Tibial artery (tissue), 4 donors: ENCODE measurements around the gene NSD1.

Experiments
- DNase-seq, 2 donors: peaks; one replicate each; pipeline ENCODE4 v3.0.0-alpha.2; 2019
- H3K27ac ChIP-seq, 2 donors: fragments of 200-600 bp; sonication (generic) in 1 of 2; 1 replicate in 1 of 2; 2 replicates in 1 of 2; pipeline ENCODE4 v1.5.1; 2018 to 2019; ENCODE audit warnings: mild to moderate bottlenecking in 1 of 2
- H3K27me3 ChIP-seq, 2 donors: fragments of 200-600 bp; sonication (generic) in 1 of 2; one replicate each; pipeline versions ENCODE4 v1.5.1 to v1.6.0; 2016 to 2019
- H3K36me3 ChIP-seq, 3 donors: fragments of 200-600 bp; sonication (generic) in 2 of 3; one replicate each; pipeline ENCODE4 v1.5.1; 2016 to 2019; ENCODE audit warnings: mild to moderate bottlenecking in 2 of 3
- H3K4me1 ChIP-seq, 4 donors: fragments of 200-600 bp; sonication (generic) in 2 of 4; 1 replicate in 3 of 4; 2 replicates in 1 of 4; pipeline ENCODE4 v1.5.1; 2016 to 2019
- H3K4me3 ChIP-seq, 2 donors: fragments of 200-600 bp; sonication (generic) in 1 of 2; 1 replicate in 1 of 2; 2 replicates in 1 of 2; pipeline ENCODE4 v1.5.1; 2018 to 2019; ENCODE audit warnings: mild to moderate bottlenecking in 2 of 2
- H3K9me3 ChIP-seq, 3 donors: fragments of 200-600 bp; sonication (generic) in 1 of 3; one replicate each; pipeline ENCODE4 v1.5.1; 2016 to 2019
- CTCF ChIP-seq, 2 experiments: fragments of 200-600 bp in 1 of 2; fragments of 450-650 bp in 1 of 2; IDR thresholded peaks; one replicate each; pipeline ENCODE4 v1.5.1; 2017 to 2019; ENCODE audit warnings: antibody characterized with exemption in 2 of 2, mild to moderate bottlenecking in 1 of 2, moderate library complexity in 1 of 2
- intact Hi-C: fragments of 100-400 bp; cut with DNase I; formaldehyde crosslinking; loops from one replicate; pipeline ENCODE4 v1.15.0; 2023; ENCODE audit warnings: low total_unique reads

Gene NSD1

DNA sequence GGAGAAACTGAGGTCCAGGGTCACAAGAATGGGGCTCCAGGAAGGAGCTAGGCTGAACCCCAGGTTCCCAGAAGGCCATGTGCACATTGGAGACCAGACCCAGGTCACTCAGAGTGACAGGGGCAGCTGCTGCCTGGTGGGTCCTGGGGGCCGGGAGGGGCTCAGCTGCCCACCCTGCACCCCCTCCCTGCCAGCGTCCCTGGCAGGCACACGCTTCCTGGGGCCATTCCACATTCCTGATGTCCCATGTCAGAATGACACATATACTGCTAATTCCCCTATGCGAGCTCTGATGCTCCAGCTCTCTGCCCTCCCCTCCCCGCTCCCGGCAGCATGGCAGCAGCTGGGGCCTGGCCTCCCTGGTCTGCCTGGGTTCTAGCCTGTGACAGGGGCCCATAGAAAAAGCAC, 32.9 kb upstream of the NSD1 start:
- H3K36me3 ChIP-seq: no peaks in the 10 kb centered on the region
- peaks cover 0 to 48% of the 10 kb centered on the region in 2 donors for H3K27me3 ChIP-seq
- no peaks in the 10 kb centered on the region for H3K4me1 ChIP-seq
- no peak for DNase-seq
- no peak for TF ChIP-seq CTCF (IDR thresholded peaks at IDR 0.05)
- H3K9me3 ChIP-seq: no peaks in the 10 kb centered on the region
- intact Hi-C loops: no loop called here
- H3K4me3 ChIP-seq: no peak overlapping the region
- no peak overlapping the region for H3K27ac ChIP-seq

GRCh38 chr5:177103523-177104253, 29.9 kb upstream of the NSD1 start:
- intact Hi-C loops: no loop called here
- H3K4me1 ChIP-seq: no peaks in the 10 kb centered on the region
- H3K27ac ChIP-seq: no peak overlapping the region
- no peaks in the 10 kb centered on the region for H3K9me3 ChIP-seq
- DNase-seq: no peak
- H3K36me3 ChIP-seq: no peaks in the 10 kb centered on the region
- no peak overlapping the region for H3K4me3 ChIP-seq
- TF ChIP-seq CTCF (IDR thresholded peaks at IDR 0.05): no peak
- H3K27me3 ChIP-seq: peaks cover 0 to 55% of the 10 kb centered on the region in 2 donors

DNA sequence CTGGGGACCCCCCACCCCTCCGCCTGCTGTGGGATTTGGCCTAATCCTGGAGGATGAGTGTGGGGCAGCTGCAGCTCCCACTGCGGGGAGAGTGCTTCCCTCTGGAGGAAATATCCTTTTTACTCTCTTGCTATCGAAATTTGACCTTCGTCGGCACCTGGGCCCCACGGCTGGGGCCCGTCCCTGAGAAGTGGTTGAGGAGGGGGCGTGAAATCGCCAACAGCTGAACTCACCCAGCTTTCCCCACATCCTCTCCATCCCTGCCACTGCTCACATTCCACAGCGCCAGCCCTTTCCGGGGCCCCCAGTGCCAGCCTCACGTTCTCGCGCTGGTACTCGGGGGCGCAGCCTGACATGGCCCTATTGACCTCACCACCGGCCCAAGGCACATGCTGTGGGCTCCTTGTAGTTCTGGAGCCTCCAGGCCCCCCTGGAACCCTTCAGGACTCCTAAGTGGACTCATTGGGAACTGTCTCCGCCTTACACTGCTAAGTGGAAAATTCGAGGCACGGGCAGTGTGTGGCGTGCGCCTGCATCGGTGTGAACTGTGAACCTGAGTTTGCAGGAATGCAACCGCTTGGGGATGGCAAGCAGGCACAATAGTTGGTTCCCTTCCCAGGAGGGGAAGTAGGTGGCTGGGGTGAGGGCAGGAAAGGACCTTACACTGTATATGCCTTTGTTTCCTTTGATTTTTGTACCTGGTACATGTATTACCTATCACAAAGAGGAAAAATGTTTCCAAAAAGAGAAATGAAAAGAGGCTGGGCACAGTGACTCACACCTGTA, 27.7 kb upstream of the NSD1 start:
- Histone ChIP-seq H3K4me3 (no peak overlapping the region), H3K36me3 (no peaks in the 10 kb centered on the region), H3K27ac (no peak overlapping the region), H3K27me3 (peaks cover 0 to 48% of the 10 kb centered on the region in 2 donors), H3K9me3 (no peaks in the 10 kb centered on the region), H3K4me1 (no peaks in the 10 kb centered on the region)
- DNase-seq: no peak
- no peak for TF ChIP-seq CTCF (IDR thresholded peaks at IDR 0.05)
- intact Hi-C loops: no loop called here

DNA sequence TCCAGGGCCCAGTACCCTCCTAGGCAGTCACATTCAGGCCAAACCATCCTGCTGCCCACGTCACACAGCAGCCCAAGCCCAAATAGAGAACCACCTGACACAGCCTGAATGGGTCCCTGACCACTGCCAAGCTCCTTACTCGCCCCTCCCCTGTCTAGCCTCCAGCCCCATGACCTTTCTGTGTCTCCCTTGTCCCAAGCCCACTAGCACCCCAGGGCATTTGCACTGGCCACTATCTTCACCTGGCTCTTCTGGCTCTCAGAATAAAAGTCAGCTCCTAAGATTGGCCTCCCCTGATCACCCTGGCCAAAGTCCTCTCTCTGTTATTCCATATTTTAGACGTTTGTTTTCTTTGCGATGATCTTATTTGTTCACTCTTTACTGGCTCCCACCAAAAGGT, 26.4 kb upstream of the NSD1 start:
- Histone ChIP-seq H3K4me1 (peaks cover 0 to 4% (median 0%) of the 10 kb centered on the region in 4 donors), H3K36me3 (no peaks in the 10 kb centered on the region), H3K27me3 (peaks cover 0 to 37% of the 10 kb centered on the region in 2 donors), H3K4me3 (no peak overlapping the region), H3K27ac (no peak overlapping the region), H3K9me3 (no peaks in the 10 kb centered on the region)
- intact Hi-C loops: no loop called here
- TF ChIP-seq CTCF (IDR thresholded peaks at IDR 0.05): no peak
- no peak for DNase-seq

- no peak overlapping the region for H3K4me3 ChIP-seq
- no peak for DNase-seq
- no peaks in the 10 kb centered on the region for H3K36me3 ChIP-seq
- H3K27me3 ChIP-seq: peaks cover 0 to 14% of the 10 kb centered on the region in 2 donors
- H3K4me1 ChIP-seq: peaks cover 0 to 4% (median 0%) of the 10 kb centered on the region in 4 donors
- no peak overlapping the region for H3K27ac ChIP-seq
- intact Hi-C loops: loop anchor here (10.0 kb wide), 1 partner anchor 195 kb away; the partner anchor contains the start of genes PRELID1 and RAB24
- H3K9me3 ChIP-seq: no peaks in the 10 kb centered on the region
- TF ChIP-seq CTCF (IDR thresholded peaks at IDR 0.05): no peak
Observed at GRCh38 chr5:177109810-177110209, 23.8 kb upstream of the NSD1 start.
